Breast epithelium (tissue), 3 donors: ENCODE results near the gene ACCSL.

ENCODE experiments used
- CTCF ChIP-seq, 3 donors: fragments of 450-650 bp; IDR thresholded peaks; one replicate each; pipeline ENCODE4 v1.5.1; 2016 to 2017; ENCODE audit warnings: antibody characterized with exemption in 3 of 3, mild to moderate bottlenecking in 3 of 3, moderate library complexity in 3 of 3
- POLR2A ChIP-seq: fragments of 450-650 bp; IDR thresholded peaks from one replicate; pipeline ENCODE4 v1.6.1; 2016; ENCODE audit warnings: antibody characterized with exemption, mild to moderate bottlenecking, moderate library complexity

GRCh38 chr11:44072757-44073658, 25.2 kb downstream of the ACCSL start:
- TF ChIP-seq CTCF (IDR thresholded peaks at IDR 0.05) (no peak), POLR2A (no peak)
